ENCODE measurements around the gene MYBPHL. TPM values are rescaled to one million over a fixed set of nuclear protein-coding genes. Genes with fewer than 3 reads are reported as not detected.

Gene MYBPHL
- total RNA-seq, 1 donor: not detected

- no peaks in the 10 kb centered on the region for H3K27me3 ChIP-seq (ENCODE audit: insufficient read depth, low read length)
- no peaks in the 10 kb centered on the region for H3K9me3 ChIP-seq (ENCODE audit: low read depth, low read length)
- no peak overlapping the region for H3K4me3 ChIP-seq (ENCODE audit: low read length)
- H3K4me1 ChIP-seq (ENCODE audit: insufficient read depth, low read length): peaks cover 4% of the 10 kb centered on the region
These were observed 39.0 kb downstream of the MYBPHL start for GRCh38 chr1:109267743-109268300.

- no peak overlapping the region for H3K4me3 ChIP-seq (ENCODE audit: low read length)
- H3K9me3 ChIP-seq (ENCODE audit: low read depth, low read length): no peaks in the 10 kb centered on the region
- no peaks in the 10 kb centered on the region for H3K27me3 ChIP-seq (ENCODE audit: insufficient read depth, low read length)
- H3K4me1 ChIP-seq (ENCODE audit: insufficient read depth, low read length): peaks cover 4% of the 10 kb centered on the region
These were observed 39.8 kb downstream of the MYBPHL start for GRCh38 chr1:109266965-109267364.

GRCh38 chr1:109265741-109266330 lies 41.0 kb downstream of the MYBPHL start:
- H3K27me3 ChIP-seq (ENCODE audit: insufficient read depth, low read length): no peaks in the 10 kb centered on the region

GRCh38 chr1:109265016-109265415 lies 41.8 kb downstream of the MYBPHL start:
- H3K4me1 ChIP-seq (ENCODE audit: insufficient read depth, low read length): peaks cover 4% of the 10 kb centered on the region
- H3K9me3 ChIP-seq (ENCODE audit: low read depth, low read length): no peaks in the 10 kb centered on the region
- H3K27me3 ChIP-seq (ENCODE audit: insufficient read depth, low read length): no peaks in the 10 kb centered on the region
- no peak overlapping the region for H3K4me3 ChIP-seq (ENCODE audit: low read length)

More at GRCh38 chr1:109265741-109266330, 41.0 kb downstream of the MYBPHL start:
- Histone ChIP-seq H3K4me1 (ENCODE audit: insufficient read depth, low read length) (peaks cover 4% of the 10 kb centered on the region), H3K9me3 (ENCODE audit: low read depth, low read length) (no peaks in the 10 kb centered on the region), H3K4me3 (ENCODE audit: low read length) (no peak overlapping the region)

GRCh38 chr1:109264379-109264755 lies 42.4 kb downstream of the MYBPHL start:
- no peaks in the 10 kb centered on the region for H3K9me3 ChIP-seq (ENCODE audit: low read depth, low read length)
- no peak overlapping the region for H3K4me3 ChIP-seq (ENCODE audit: low read length)
- H3K27me3 ChIP-seq (ENCODE audit: insufficient read depth, low read length): no peaks in the 10 kb centered on the region
- H3K4me1 ChIP-seq (ENCODE audit: insufficient read depth, low read length): peaks cover 4% of the 10 kb centered on the region

GRCh38 chr1:109263597-109264378 lies 43.0 kb downstream of the MYBPHL start:
- H3K4me1 ChIP-seq (ENCODE audit: insufficient read depth, low read length): peaks cover 4% of the 10 kb centered on the region
- no peaks in the 10 kb centered on the region for H3K9me3 ChIP-seq (ENCODE audit: low read depth, low read length)
- H3K27me3 ChIP-seq (ENCODE audit: insufficient read depth, low read length): no peaks in the 10 kb centered on the region
- H3K4me3 ChIP-seq (ENCODE audit: low read length): no peak overlapping the region

- no peak overlapping the region for H3K4me3 ChIP-seq (ENCODE audit: low read length)
- no peaks in the 10 kb centered on the region for H3K9me3 ChIP-seq (ENCODE audit: low read depth, low read length)
- H3K4me1 ChIP-seq (ENCODE audit: insufficient read depth, low read length): peaks cover 4% of the 10 kb centered on the region
- H3K27me3 ChIP-seq (ENCODE audit: insufficient read depth, low read length): no peaks in the 10 kb centered on the region
These were observed 43.6 kb downstream of the MYBPHL start for GRCh38 chr1:109263234-109263596.

GRCh38 chr1:109262231-109263055 lies 44.4 kb downstream of the MYBPHL start:
- Histone ChIP-seq H3K4me1 (ENCODE audit: insufficient read depth, low read length) (peaks cover 4% of the 10 kb centered on the region), H3K9me3 (ENCODE audit: low read depth, low read length) (no peaks in the 10 kb centered on the region), H3K27me3 (ENCODE audit: insufficient read depth, low read length) (no peaks in the 10 kb centered on the region), H3K4me3 (ENCODE audit: low read length) (no peak overlapping the region)

GRCh38 chr1:109261578-109261977 lies 45.2 kb downstream of the MYBPHL start:
- H3K9me3 ChIP-seq (ENCODE audit: low read depth, low read length): no peaks in the 10 kb centered on the region
- H3K4me1 ChIP-seq (ENCODE audit: insufficient read depth, low read length): peaks cover 4% of the 10 kb centered on the region
- H3K27me3 ChIP-seq (ENCODE audit: insufficient read depth, low read length): no peaks in the 10 kb centered on the region
- H3K4me3 ChIP-seq (ENCODE audit: low read length): no peak overlapping the region

GRCh38 chr1:109261006-109261405 lies 45.8 kb downstream of the MYBPHL start:
- H3K4me3 ChIP-seq (ENCODE audit: low read length): no peak overlapping the region
- no peaks in the 10 kb centered on the region for H3K27me3 ChIP-seq (ENCODE audit: insufficient read depth, low read length)
- H3K9me3 ChIP-seq (ENCODE audit: low read depth, low read length): no peaks in the 10 kb centered on the region
- H3K4me1 ChIP-seq (ENCODE audit: insufficient read depth, low read length): peaks cover 4% of the 10 kb centered on the region

GRCh38 chr1:109259674-109260557 lies 46.9 kb downstream of the MYBPHL start:
- H3K9me3 ChIP-seq (ENCODE audit: low read depth, low read length): no peaks in the 10 kb centered on the region
- no peaks in the 10 kb centered on the region for H3K27me3 ChIP-seq (ENCODE audit: insufficient read depth, low read length)
- peaks cover 4% of the 10 kb centered on the region for H3K4me1 ChIP-seq (ENCODE audit: insufficient read depth, low read length)
- H3K4me3 ChIP-seq (ENCODE audit: low read length): no peak overlapping the region

GRCh38 chr1:109258481-109259466 lies 48.0 kb downstream of the MYBPHL start:
- no peaks in the 10 kb centered on the region for H3K9me3 ChIP-seq (ENCODE audit: low read depth, low read length)
- no peak overlapping the region for H3K4me3 ChIP-seq (ENCODE audit: low read length)
- H3K27me3 ChIP-seq (ENCODE audit: insufficient read depth, low read length): no peaks in the 10 kb centered on the region
- peaks cover 4% of the 10 kb centered on the region for H3K4me1 ChIP-seq (ENCODE audit: insufficient read depth, low read length)

GRCh38 chr1:109257682-109258421 lies 49.0 kb downstream of the MYBPHL start:
- Histone ChIP-seq H3K9me3 (ENCODE audit: low read depth, low read length) (no peaks in the 10 kb centered on the region), H3K27me3 (ENCODE audit: insufficient read depth, low read length) (no peaks in the 10 kb centered on the region), H3K4me3 (ENCODE audit: low read length) (no peak overlapping the region), H3K4me1 (ENCODE audit: insufficient read depth, low read length) (no peaks in the 10 kb centered on the region)

Data from mononuclear cell (primary cell).